GDM1 (cell line): Measurements from ENCODE around the gene LDB2.

Experiments used
- DNase-seq: peaks from one replicate; lab custom pipeline; 2025; lab: John Stamatoyannopoulos, UW

The LDB2 gene

GRCh38 chr4:16721613-16722291 is 176.7 kb downstream of the LDB2 start:
- no peak for DNase-seq

- DNase-seq: no peak
These were observed 177.7 kb downstream of the LDB2 start for GRCh38 chr4:16720761-16721160.

- DNase-seq: no peak
These were observed 181.0 kb downstream of the LDB2 start for GRCh38 chr4:16717266-16717970.

GRCh38 chr4:16715482-16715881 is 183.0 kb downstream of the LDB2 start:
- no peak for DNase-seq

GRCh38 chr4:16714191-16714590 is 184.3 kb downstream of the LDB2 start:
- no peak for DNase-seq

- DNase-seq: no peak
These were observed 184.7 kb downstream of the LDB2 start for GRCh38 chr4:16713696-16714095.

GRCh38 chr4:16713271-16713670 is 185.2 kb downstream of the LDB2 start:
- DNase-seq: no peak

GRCh38 chr4:16710198-16710597 is 188.2 kb downstream of the LDB2 start:
- no peak for DNase-seq

- DNase-seq: no peak
These were observed 190.6 kb downstream of the LDB2 start for GRCh38 chr4:16707874-16708273.

GRCh38 chr4:16706251-16706650 is 192.2 kb downstream of the LDB2 start:
- DNase-seq: no peak

- DNase-seq: no peak
These were observed 193.1 kb downstream of the LDB2 start for GRCh38 chr4:16705341-16705740.

- no peak for DNase-seq
These were observed 194.0 kb downstream of the LDB2 start for GRCh38 chr4:16704489-16704888.

- DNase-seq: no peak
These were observed 202.5 kb downstream of the LDB2 start for GRCh38 chr4:16695896-16696295.

- no peak for DNase-seq
These were observed 203.6 kb downstream of the LDB2 start for GRCh38 chr4:16694884-16695276.

GRCh38 chr4:16694173-16694883 is 204.1 kb downstream of the LDB2 start:
- DNase-seq: no peak

- no peak for DNase-seq
These were observed 204.8 kb downstream of the LDB2 start for GRCh38 chr4:16693641-16694040.

- DNase-seq: no peak
These were observed 205.4 kb downstream of the LDB2 start for GRCh38 chr4:16692961-16693506.

- DNase-seq: no peak
These were observed 205.9 kb downstream of the LDB2 start for GRCh38 chr4:16692524-16692923.

- no peak for DNase-seq
These were observed 206.4 kb downstream of the LDB2 start for GRCh38 chr4:16692046-16692445.

GRCh38 chr4:16691450-16691849 is 207.0 kb downstream of the LDB2 start:
- DNase-seq: no peak

GRCh38 chr4:16687845-16688244 is 210.6 kb downstream of the LDB2 start:
- no peak for DNase-seq

GRCh38 chr4:16687011-16687410 is 211.4 kb downstream of the LDB2 start:
- no peak for DNase-seq

GRCh38 chr4:16686195-16686594 is 212.2 kb downstream of the LDB2 start:
- no peak for DNase-seq
